ENCODE results near the gene RBM4B. TPM values are rescaled to one million over a fixed set of nuclear protein-coding genes. Genes with fewer than 3 reads are reported as not detected.
"Not testable (repeated sequence)": the region's sequence is repeated elsewhere in the genome, so short reads cannot be mapped to it uniquely, and the experiment has no call there.

The RBM4B gene
- total RNA-seq, 2 donors from 2014 or later: 12.5 to 18.4 TPM

GRCh38 chr11:66665369-66665768 is 12.3 kb downstream of the RBM4B start:
- Mint-ChIP-seq H3K27me3 (ENCODE audit: low read depth) (no peaks in the 10 kb centered on the region), H3K4me1 (ENCODE audit: low read depth) (peaks cover 10% of the 10 kb centered on the region), H3K4me3 (no peak overlapping the region), H3K36me3 (ENCODE audit: insufficient read depth in 2 of 2) (peaks cover 5 to 8% of the 10 kb centered on the region in 2 donors), H3K9me3 (no peaks in the 10 kb centered on the region), H3K27ac (peak overlapping the region; percentile 47)
- ATAC-seq (replicated peaks in 1 of 2) (no peak), DNase-seq (no peak)

- ATAC-seq (replicated peaks in 1 of 2) (no peak), DNase-seq (no peak)
- no peaks in the 10 kb centered on the region for H3K27me3 Mint-ChIP-seq (ENCODE audit: low read depth)
- no peak overlapping the region for H3K4me3 Mint-ChIP-seq
- no peak overlapping the region for H3K27ac Mint-ChIP-seq
- no peaks in the 10 kb centered on the region for H3K4me1 Mint-ChIP-seq (ENCODE audit: low read depth)
- H3K36me3 Mint-ChIP-seq (ENCODE audit: insufficient read depth in 2 of 2): peaks cover 7 to 14% of the 10 kb centered on the region in 2 donors
- no peaks in the 10 kb centered on the region for H3K9me3 Mint-ChIP-seq
Observed at GRCh38 chr11:66663741-66664296, 13.9 kb downstream of the RBM4B start.

- Mint-ChIP-seq H3K27ac (peak overlapping the region; percentile 6), H3K9me3 (no peaks in the 10 kb centered on the region), H3K4me1 (ENCODE audit: low read depth) (no peaks in the 10 kb centered on the region), H3K4me3 (no peak overlapping the region), H3K27me3 (ENCODE audit: low read depth) (no peaks in the 10 kb centered on the region), H3K36me3 (ENCODE audit: insufficient read depth in 2 of 2) (peaks cover 7 to 12% of the 10 kb centered on the region in 2 donors)
- DNase-seq (no peak), ATAC-seq (replicated peaks in 1 of 2) (no peak)
Observed at GRCh38 chr11:66659763-66660162, 17.9 kb downstream of the RBM4B start.

GRCh38 chr11:66653123-66653522 is 24.6 kb downstream of the RBM4B start:
- ATAC-seq (replicated peaks in 1 of 2) (peak in 1 of 2 donors; percentile 55), DNase-seq (no peak)
- peaks cover 6 to 25% of the 10 kb centered on the region in 2 donors for H3K36me3 Mint-ChIP-seq (ENCODE audit: insufficient read depth in 2 of 2)
- H3K4me3 Mint-ChIP-seq: no peak overlapping the region
- no peaks in the 10 kb centered on the region for H3K27me3 Mint-ChIP-seq (ENCODE audit: low read depth)
- H3K9me3 Mint-ChIP-seq: no peaks in the 10 kb centered on the region
- H3K27ac Mint-ChIP-seq: peak overlapping the region; percentile 58
- peaks cover 38% of the 10 kb centered on the region for H3K4me1 Mint-ChIP-seq (ENCODE audit: low read depth)

- Mint-ChIP-seq H3K27ac (no peak overlapping the region), H3K9me3 (no peaks in the 10 kb centered on the region), H3K27me3 (ENCODE audit: low read depth) (no peaks in the 10 kb centered on the region), H3K36me3 (ENCODE audit: insufficient read depth in 2 of 2) (peaks cover 6 to 23% of the 10 kb centered on the region in 2 donors), H3K4me3 (no peak overlapping the region), H3K4me1 (ENCODE audit: low read depth) (peaks cover 41% of the 10 kb centered on the region)
- ATAC-seq (replicated peaks in 1 of 2): peak in 1 of 2 donors; percentile 17
- DNase-seq: no peak
Observed at GRCh38 chr11:66652651-66653050, 25.0 kb downstream of the RBM4B start.

- no peaks in the 10 kb centered on the region for H3K9me3 Mint-ChIP-seq
- H3K36me3 Mint-ChIP-seq (ENCODE audit: insufficient read depth in 2 of 2): peaks cover 12 to 38% of the 10 kb centered on the region in 2 donors
- ATAC-seq (replicated peaks in 1 of 2): peak; percentile 16 to 35
- H3K4me1 Mint-ChIP-seq (ENCODE audit: low read depth): peaks cover 56% of the 10 kb centered on the region
- DNase-seq: no peak
- H3K27me3 Mint-ChIP-seq (ENCODE audit: low read depth): no peaks in the 10 kb centered on the region
- no peak overlapping the region for H3K27ac Mint-ChIP-seq
- H3K4me3 Mint-ChIP-seq: no peak overlapping the region
Observed at GRCh38 chr11:66651016-66651415, 26.7 kb downstream of the RBM4B start.

- ATAC-seq (replicated peaks in 1 of 2): no peak
- Mint-ChIP-seq H3K4me3 (no peak overlapping the region), H3K36me3 (ENCODE audit: insufficient read depth in 2 of 2) (peaks cover 16 to 49% of the 10 kb centered on the region in 2 donors), H3K9me3 (no peaks in the 10 kb centered on the region), H3K4me1 (ENCODE audit: low read depth) (peaks cover 68% of the 10 kb centered on the region), H3K27ac (no peak overlapping the region), H3K27me3 (ENCODE audit: low read depth) (no peaks in the 10 kb centered on the region)
- DNase-seq: no peak
Observed at GRCh38 chr11:66649903-66650302, 27.8 kb downstream of the RBM4B start.

- Mint-ChIP-seq H3K4me1 (ENCODE audit: low read depth) (peaks cover 88% of the 10 kb centered on the region), H3K4me3 (no peak overlapping the region), H3K27me3 (ENCODE audit: low read depth) (no peaks in the 10 kb centered on the region), H3K9me3 (no peaks in the 10 kb centered on the region), H3K27ac (peak overlapping the region; percentile 64), H3K36me3 (ENCODE audit: insufficient read depth in 2 of 2) (peaks cover 29 to 63% of the 10 kb centered on the region in 2 donors)
- DNase-seq: no peak
- no peak for ATAC-seq (replicated peaks in 1 of 2)
Observed at GRCh38 chr11:66646828-66647227, 30.9 kb downstream of the RBM4B start.

GRCh38 chr11:66643745-66644437 is 33.8 kb downstream of the RBM4B start:
- H3K4me3 Mint-ChIP-seq: peak overlapping the region; percentile 41 to 89
- H3K36me3 Mint-ChIP-seq (ENCODE audit: insufficient read depth in 2 of 2): peaks cover 43 to 77% of the 10 kb centered on the region in 2 donors

GRCh38 chr11:66641834-66642233 is 35.9 kb downstream of the RBM4B start:
- Mint-ChIP-seq H3K27ac (peak overlapping the region; percentile 74), H3K4me1 (ENCODE audit: low read depth) (peaks cover 90% of the 10 kb centered on the region), H3K27me3 (ENCODE audit: low read depth) (no peaks in the 10 kb centered on the region), H3K4me3 (peak overlapping the region; percentile 89 to 97), H3K9me3 (no peaks in the 10 kb centered on the region), H3K36me3 (ENCODE audit: insufficient read depth in 2 of 2) (peaks cover 38 to 71% of the 10 kb centered on the region in 2 donors)
- no peak for ATAC-seq (replicated peaks in 1 of 2)
- DNase-seq: no peak

More at GRCh38 chr11:66643745-66644437, 33.8 kb downstream of the RBM4B start:
- H3K4me1 Mint-ChIP-seq (ENCODE audit: low read depth): peaks cover 90% of the 10 kb centered on the region
- peak overlapping the region; percentile 14 for H3K27ac Mint-ChIP-seq
- no peaks in the 10 kb centered on the region for H3K9me3 Mint-ChIP-seq
- ATAC-seq (replicated peaks in 1 of 2) (no peak), DNase-seq (no peak)
- H3K27me3 Mint-ChIP-seq (ENCODE audit: low read depth): no peaks in the 10 kb centered on the region

GRCh38 chr11:66639814-66640340 is 37.8 kb downstream of the RBM4B start:
- H3K27ac Mint-ChIP-seq: peak overlapping the region; percentile 85
- H3K36me3 Mint-ChIP-seq (ENCODE audit: insufficient read depth in 2 of 2): peaks cover 31 to 52% of the 10 kb centered on the region in 2 donors
- not testable (repeated sequence) for H3K9me3 Mint-ChIP-seq; ATAC-seq (replicated peaks in 1 of 2); H3K27me3 Mint-ChIP-seq (ENCODE audit: low read depth); DNase-seq
- peaks cover 78% of the 10 kb centered on the region for H3K4me1 Mint-ChIP-seq (ENCODE audit: low read depth)
- peak overlapping the region; percentile 89 to 97 for H3K4me3 Mint-ChIP-seq

- Mint-ChIP-seq H3K36me3 (ENCODE audit: insufficient read depth in 2 of 2) (peaks cover 31 to 52% of the 10 kb centered on the region in 2 donors), H3K27ac (peak overlapping the region; percentile 85), H3K4me3 (peak overlapping the region; percentile 89 to 97), H3K27me3 (ENCODE audit: low read depth) (no peaks in the 10 kb centered on the region), H3K4me1 (ENCODE audit: low read depth) (peaks cover 78% of the 10 kb centered on the region), H3K9me3 (no peaks in the 10 kb centered on the region)
- DNase-seq: peak; percentile 22 to 31
- no peak for ATAC-seq (replicated peaks in 1 of 2)
Observed at GRCh38 chr11:66639066-66639813, 38.4 kb downstream of the RBM4B start.

Data from activated T-cell treated with anti-CD3 and anti-CD28 coated beads, Interleukin-2, amount 50 U/mL, for 72 hours (primary cell).